GM15510 (cell line): ENCODE data around the gene S100A2.

Experiments used
- POLR2A ChIP-seq: IDR thresholded peaks from 3 replicates; pipeline ENCODE4 v1.6.1; 2011; ENCODE audit warnings: borderline replicate concordance; ENCODE audit not compliant: insufficient read length; ENCODE audit errors: extremely low read depth

Gene S100A2

DNA sequence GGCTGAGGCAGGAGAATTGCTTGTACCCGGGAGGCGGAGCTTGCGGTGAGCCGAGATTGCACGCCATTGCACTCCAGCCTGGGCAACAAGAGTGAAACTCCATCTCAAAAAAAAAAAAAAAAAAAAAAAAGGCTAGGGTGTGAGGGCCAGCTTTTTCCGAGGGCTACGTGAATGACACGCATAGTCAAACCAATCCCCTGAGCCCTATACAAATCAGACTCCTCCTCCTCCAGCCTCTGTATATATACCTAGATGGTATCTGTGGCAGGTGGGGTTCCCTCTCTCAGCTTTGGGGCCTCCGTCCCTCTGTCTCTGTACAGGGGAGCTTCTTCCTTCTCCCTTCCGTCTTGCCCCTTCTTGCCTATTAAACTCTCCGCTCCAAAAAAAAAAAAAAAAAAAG lies 40.5 kb upstream of the S100A2 start:
- no peak for TF ChIP-seq POLR2A

DNA sequence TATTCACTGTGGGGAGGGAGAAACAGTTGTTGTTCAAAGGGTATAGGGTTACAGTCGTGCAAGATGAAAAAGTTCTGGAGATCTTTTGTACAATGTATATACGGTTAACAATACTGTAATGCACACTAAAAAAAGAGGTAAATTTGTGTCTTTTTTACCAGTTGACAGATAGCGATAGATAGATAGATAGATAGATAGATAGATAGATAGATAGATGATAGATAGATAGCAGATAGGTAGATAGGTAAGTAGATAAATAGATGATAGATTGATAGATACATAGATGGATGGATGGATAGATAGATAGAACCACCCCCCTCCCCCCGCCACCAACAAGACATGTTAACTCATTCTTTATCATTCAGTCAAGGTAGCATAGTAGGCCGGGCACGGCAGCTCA lies 37.1 kb upstream of the S100A2 start:
- TF ChIP-seq POLR2A, result no peak

DNA sequence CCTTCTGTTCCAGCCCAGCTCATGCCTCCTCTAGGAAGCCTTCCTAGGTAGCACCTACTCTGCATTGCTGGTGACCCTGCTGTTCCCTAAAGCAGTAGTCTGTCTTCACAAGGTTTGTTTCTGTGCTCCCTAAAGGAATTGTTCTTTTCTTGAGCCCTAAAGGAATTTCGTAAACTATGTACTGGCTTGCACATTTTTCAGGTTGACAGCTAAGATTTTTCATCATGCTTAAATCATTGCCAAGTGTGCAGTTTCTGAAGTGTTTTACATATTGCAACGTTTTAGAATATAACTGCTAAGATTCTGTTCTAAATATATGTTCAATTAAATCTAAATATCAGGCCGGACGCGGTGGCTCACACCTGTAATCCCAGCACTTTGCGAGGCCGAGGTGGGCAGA lies 34.2 kb upstream of the S100A2 start:
- TF ChIP-seq POLR2A, result no peak

DNA sequence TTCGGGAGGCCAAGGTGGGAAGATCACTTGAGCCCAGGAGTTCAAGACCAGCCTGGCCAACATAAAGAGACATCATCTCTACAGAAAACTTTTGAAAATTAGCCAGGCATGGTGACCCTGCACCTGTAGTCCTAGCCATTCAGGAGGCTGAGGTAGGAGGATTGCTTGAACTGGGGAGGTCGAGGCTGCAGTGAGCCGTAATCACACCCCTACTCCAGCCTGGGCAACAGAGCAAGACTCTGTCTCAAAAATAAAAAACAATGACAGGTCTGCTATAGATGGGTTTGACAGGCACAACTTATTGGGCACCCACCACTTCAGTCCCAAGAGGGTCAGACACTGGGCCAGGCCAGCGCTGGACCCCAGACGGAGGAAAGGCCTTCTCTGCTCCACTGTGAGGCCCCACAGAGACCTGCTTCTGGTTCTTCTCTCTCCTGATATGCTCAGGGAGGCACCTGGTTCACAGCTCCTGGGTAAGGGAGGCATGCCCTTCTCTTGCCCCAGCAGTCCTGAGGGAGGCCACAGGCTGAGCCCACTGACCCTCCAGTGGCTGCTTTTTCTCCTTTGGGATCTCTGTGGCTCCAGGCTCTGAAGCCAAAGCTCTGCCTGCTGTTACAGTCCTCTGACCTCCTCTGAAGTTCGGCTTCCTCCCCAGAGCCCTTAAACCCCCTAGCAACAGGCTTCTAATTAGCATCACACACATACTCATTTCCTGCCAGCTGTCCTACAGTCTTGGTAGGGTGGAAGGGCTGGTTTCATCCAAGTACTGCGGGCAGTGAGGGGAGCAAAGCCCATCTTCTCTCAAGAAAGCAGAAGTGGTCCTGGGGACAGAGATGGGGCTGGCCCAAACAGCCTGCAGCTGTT lies 32.9 kb upstream of the S100A2 start:
- peak; percentile 49 for TF ChIP-seq POLR2A

DNA sequence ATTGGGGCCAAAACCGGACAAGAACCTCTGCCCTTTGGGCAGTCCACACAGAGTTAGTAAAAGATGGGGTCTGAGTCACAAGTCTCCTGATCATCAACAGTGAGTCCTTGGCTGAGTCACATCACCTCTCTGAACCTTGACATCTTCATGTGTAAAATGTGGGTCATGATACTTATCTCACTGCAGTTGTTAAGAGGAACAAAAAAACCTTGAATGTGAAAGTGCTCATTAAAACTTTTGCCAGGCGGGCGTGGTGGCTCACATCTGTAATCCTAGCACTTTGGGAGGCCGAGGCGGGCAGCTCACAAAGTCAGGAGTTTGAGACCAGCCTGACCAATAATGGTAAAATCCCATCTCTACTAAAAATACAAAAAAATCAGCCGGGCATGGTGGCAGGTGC lies 31.6 kb upstream of the S100A2 start:
- TF ChIP-seq POLR2A, result no peak

DNA sequence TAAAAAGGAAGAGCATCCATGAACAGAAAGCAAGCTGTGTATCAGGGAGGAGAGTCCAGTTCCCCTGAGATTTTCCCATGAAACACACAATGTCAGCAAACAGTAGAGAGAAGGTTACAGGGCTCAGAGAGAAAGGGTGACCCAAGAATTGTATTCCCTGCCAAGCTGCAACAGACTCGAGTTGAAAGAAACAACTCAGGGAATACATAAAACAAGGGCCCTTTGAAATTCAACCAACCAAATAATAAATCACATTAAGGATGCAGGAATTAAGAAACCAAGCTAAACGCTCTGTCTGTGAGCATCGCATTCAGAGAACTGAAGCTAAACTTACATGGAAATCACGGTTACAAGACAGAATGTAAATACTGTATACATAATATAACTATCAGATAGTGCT lies 27.1 kb upstream of the S100A2 start:
- no peak for TF ChIP-seq POLR2A

DNA sequence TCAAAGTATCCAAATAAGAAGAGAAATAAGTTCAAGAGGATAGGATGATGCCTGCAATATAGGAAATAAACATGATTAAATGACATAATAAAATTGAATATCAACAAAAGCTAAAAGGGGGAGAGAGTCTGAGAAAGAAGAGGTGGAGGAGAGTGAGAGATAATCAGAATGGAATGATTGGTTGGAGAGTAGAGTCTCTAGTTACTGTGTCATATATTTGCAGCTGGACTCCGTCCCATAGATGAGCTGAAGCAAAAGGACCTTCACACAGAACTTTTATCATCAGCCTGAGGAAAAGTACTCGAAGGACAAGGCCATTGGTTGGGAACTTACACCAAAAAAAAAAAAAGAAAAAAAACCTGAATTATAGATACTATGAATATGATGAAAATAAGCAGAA lies 22.8 kb upstream of the S100A2 start:
- no peak for TF ChIP-seq POLR2A

DNA sequence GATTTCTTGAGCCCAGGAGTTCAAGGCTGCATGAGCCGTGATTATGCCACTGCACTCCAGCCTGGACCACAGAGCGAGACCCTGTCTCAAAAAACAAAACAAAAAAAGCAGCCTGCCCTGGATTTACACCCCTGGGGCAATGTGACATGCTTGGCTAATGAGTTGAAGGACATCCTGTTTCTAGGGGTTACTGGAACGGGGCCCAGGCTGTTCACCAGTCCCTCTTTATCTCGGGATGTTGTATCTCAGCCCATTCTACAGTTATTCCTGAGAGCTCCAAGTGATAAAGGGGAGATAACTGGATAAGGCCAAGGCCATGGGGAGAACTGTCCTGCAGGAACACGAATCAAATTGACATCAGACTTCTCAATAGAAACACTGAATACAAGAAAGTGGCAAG lies 21.7 kb upstream of the S100A2 start:
- TF ChIP-seq POLR2A, result no peak

DNA sequence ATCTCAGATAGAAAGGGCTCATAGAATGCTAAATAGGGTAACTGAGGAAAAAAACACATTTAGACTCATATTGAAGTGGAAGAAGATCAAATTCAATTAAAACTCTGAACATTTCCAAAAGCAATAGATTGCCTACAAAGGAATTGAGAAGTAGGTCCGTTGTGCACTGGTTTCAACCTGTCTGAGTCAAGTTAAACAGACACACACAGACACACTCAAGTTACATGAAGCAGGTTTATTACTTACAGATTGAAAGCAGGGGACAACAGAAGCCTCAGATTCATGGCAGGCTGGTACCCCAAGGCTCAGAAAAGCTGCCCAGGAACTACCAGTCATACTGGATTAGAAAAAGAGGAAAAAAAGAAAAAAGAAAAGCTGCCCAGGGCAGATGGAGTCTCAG lies 20.7 kb upstream of the S100A2 start:
- no peak for TF ChIP-seq POLR2A

DNA sequence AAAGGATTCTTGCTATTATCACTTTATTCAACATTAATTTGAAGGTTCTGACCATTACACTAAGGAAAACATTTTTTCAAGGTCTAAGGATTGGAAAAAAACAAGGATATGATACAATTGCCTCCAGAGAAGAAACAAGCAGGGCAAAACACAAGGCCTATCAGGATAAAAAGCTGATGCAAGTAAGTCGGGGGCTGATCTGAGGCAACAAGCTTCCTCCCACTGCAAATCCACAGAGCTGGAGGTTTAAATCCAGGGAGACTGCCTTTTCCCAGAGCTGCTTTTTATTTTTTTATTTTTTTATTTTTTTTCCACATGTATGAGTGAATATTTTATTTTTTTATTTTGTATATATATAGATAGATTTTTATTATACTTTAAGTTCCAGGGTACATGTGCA lies 19.4 kb upstream of the S100A2 start:
- no peak for TF ChIP-seq POLR2A

DNA sequence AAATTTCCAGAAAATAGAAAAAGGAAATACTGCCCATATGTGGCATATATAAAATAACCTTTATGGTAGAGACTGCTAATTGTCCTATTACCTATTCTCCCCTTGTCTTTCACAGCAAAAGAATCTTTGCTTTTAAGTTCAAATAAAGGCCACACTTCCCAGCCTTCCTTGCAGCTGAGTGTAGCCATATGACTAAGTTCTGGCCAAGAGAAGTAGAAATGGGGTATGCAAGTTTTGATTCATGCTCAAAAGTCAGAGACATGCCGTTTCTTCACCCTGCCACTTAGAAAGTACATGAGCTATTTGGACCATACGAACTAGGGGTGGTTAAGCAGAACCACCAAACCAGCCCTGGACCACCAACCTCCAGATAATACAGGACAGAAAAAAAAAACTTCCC lies 18.3 kb upstream of the S100A2 start:
- TF ChIP-seq POLR2A, result no peak

DNA sequence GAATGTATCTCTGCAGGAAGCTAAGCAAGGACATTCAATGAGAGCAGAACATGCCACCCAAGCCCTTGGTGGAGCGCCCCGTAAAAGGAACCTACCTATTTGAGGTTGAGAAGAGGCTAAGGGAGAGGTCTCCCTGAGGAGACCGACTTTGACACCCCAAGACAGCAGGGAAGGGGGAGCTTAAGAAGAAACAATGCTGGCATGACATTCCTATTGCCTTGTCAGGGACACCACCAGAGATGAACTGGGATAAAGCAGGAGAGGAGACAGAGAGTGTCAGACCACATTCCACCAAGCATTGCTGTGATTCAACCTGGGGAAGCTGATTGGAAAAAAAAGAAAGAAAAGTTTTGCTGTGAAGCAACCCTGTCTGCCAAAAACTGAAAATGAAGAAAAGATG lies 13.3 kb upstream of the S100A2 start:
- TF ChIP-seq POLR2A, result no peak

DNA sequence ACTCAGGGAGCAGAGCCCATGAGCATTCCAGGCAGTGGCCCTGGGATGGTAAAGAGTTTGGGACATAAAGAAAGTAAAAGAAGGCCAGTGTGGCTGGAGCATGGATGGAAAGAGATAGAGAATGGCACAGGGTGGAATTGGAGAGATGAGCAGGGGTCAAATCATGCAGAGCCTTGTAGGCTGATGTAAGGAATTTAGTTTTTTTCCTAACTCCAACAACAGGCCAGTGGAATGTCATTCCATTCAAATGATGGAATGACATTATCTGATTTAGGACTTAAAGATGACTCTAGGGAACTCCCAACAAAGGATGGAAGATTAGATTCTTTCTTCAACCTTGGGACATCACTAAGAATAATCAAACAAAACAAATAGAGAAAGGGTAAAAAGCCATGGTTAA lies 12.8 kb upstream of the S100A2 start:
- no peak for TF ChIP-seq POLR2A

DNA sequence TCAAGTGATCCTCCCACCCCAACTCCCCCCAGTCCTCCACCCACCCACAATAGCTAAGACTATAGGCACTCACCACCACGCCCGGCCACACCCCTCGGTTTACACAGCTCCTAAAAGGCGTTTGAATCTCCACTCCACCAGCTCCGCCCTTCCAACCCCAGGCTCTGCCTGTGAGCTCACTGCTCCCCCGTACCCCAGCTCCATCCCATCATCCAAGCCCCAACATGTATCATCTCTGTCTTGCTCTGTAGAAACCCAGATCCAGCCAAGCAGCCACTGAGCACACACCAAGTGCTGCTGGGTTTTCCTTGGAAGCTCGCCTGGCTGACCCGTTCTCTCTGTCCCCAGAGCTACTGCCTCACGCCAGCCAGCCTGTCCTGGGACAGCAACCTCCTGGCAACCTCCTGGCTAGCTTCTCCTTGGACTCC lies 12.0 kb upstream of the S100A2 start:
- TF ChIP-seq POLR2A, result no peak

DNA sequence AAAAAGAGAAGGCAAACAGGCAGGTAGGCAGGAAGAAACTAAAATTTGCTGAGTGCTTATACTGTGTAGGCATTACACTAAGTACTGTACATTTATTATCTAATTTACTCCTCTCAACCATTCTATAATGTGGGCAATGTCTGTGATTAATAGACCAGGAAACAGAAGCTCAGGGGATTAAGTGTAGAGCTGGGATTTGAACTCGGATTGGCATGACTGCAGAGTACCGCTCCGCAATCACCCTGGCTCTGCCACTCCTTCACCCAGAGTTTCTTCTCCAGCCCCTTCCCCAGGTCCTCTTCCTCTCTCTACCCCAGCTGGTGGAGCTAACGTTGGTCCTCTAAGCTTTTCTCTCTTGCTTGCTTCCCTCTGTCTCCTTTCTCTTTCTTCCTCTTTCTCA lies 11.5 kb upstream of the S100A2 start:
- no peak for TF ChIP-seq POLR2A

DNA sequence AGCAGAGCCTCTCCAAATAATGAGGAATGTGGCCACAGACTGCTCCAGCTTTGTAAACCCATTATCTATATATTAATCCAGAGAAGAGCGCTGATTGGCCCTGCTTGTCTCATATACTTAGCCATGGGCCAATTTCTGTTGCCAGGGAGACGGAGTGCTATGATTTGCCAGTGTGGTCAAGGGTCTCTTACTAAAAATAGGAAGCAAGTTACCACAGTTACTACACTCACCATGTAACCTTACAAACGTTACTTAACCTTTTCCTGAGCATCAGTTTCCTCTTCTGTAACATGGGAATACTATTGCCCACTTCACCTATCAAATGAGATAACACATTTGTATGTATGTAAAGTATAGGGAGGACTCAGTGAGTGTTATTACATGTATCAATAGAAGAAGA lies 7.7 kb upstream of the S100A2 start:
- no peak for TF ChIP-seq POLR2A
